ENCODE measurements around the gene GXYLT2. TPM values are rescaled to one million over a fixed set of nuclear protein-coding genes. Genes with fewer than 3 reads are reported as not detected.
"Not testable (repeated sequence)": the region's sequence is repeated elsewhere in the genome, so short reads cannot be mapped to it uniquely, and the experiment has no call there.

GXYLT2 gene
- total and polyA plus RNA-seq, 5 experiments from 2014 or later = not detected

- Mint-ChIP-seq H3K9me3 (no peaks in the 10 kb centered on the region), H3K4me3 (no peak overlapping the region), H3K36me3 (no peaks in the 10 kb centered on the region), H3K27me3 (peaks cover 0 to 6% (median 4%) of the 10 kb centered on the region in 5 donors), H3K27ac (no peak overlapping the region), H3K4me1 (no peaks in the 10 kb centered on the region)
- DNase-seq (no peak), ATAC-seq (no peak)
- POLR2A ChIA-PET = no interaction called here
Observed at GRCh38 chr3:72919520-72919919, 31.7 kb downstream of the GXYLT2 start.

- Mint-ChIP-seq H3K9me3 (peaks cover 0 to 6% (median 0%) of the 10 kb centered on the region in 9 donors), H3K27me3 (peaks cover 0 to 4% (median 1%) of the 10 kb centered on the region in 5 donors), H3K4me3 (no peak overlapping the region), H3K27ac (no peak overlapping the region), H3K4me1 (no peaks in the 10 kb centered on the region), H3K36me3 (no peaks in the 10 kb centered on the region)
- DNase-seq (no peak), ATAC-seq (no peak)
- POLR2A ChIA-PET = interaction anchor here (0.6 kb wide), 1 partner anchor 26 kb away, joined by 4 read pairs; no protein-coding TSS in a partner anchor
Observed at GRCh38 chr3:72924055-72924454, 36.2 kb downstream of the GXYLT2 start.

GRCh38 chr3:72928781-72929735 is 41.2 kb downstream of the GXYLT2 start:
- ATAC-seq, DNase-seq, H3K27me3 Mint-ChIP-seq, H3K4me3 Mint-ChIP-seq, H3K4me1 Mint-ChIP-seq, H3K36me3 Mint-ChIP-seq, POLR2A ChIA-PET: not testable (repeated sequence)
- H3K27ac Mint-ChIP-seq = peak overlapping the region in 1 of 10 donors; percentile 24
- peaks cover 0 to 12% (median 0%) of the 10 kb centered on the region in 9 donors for H3K9me3 Mint-ChIP-seq

GRCh38 chr3:72930754-72931153 is 42.9 kb downstream of the GXYLT2 start:
- POLR2A ChIA-PET = no interaction called here
- no peak overlapping the region for H3K4me3 Mint-ChIP-seq
- H3K27ac Mint-ChIP-seq = no peak overlapping the region
- no peak for DNase-seq
- H3K9me3 Mint-ChIP-seq = peaks cover 0 to 12% (median 0%) of the 10 kb centered on the region in 9 donors
- no peaks in the 10 kb centered on the region for H3K27me3 Mint-ChIP-seq
- no peak for ATAC-seq
- H3K4me1 Mint-ChIP-seq = no peaks in the 10 kb centered on the region
- no peaks in the 10 kb centered on the region for H3K36me3 Mint-ChIP-seq

- POLR2A ChIA-PET = no interaction called here
- H3K27me3 Mint-ChIP-seq = no peaks in the 10 kb centered on the region
- no peak overlapping the region for H3K4me3 Mint-ChIP-seq
- no peaks in the 10 kb centered on the region for H3K36me3 Mint-ChIP-seq
- H3K27ac Mint-ChIP-seq = no peak overlapping the region
- H3K9me3 Mint-ChIP-seq = peaks cover 0 to 12% (median 0%) of the 10 kb centered on the region in 9 donors
- no peaks in the 10 kb centered on the region for H3K4me1 Mint-ChIP-seq
- DNase-seq (no peak), ATAC-seq (no peak)
Observed at GRCh38 chr3:72932416-72932815, 44.6 kb downstream of the GXYLT2 start.

- Mint-ChIP-seq H3K36me3 (no peaks in the 10 kb centered on the region), H3K27me3 (no peaks in the 10 kb centered on the region), H3K9me3 (no peaks in the 10 kb centered on the region), H3K4me1 (peaks cover 0 to 2% (median 0%) of the 10 kb centered on the region in 4 donors), H3K27ac (peak overlapping the region in 1 of 10 donors; percentile 22), H3K4me3 (no peak overlapping the region)
- peak in 8 of 10 donors; percentile 4 to 69 (median 35) for DNase-seq
- peak; percentile 99 for ATAC-seq
- POLR2A ChIA-PET = no interaction called here
Observed at GRCh38 chr3:72938471-72939265, 50.8 kb downstream of the GXYLT2 start.

GRCh38 chr3:72941245-72941644 is 53.4 kb downstream of the GXYLT2 start:
- DNase-seq = no peak
- Mint-ChIP-seq H3K27me3 (peaks cover 0 to 2% (median 0%) of the 10 kb centered on the region in 5 donors), H3K27ac (no peak overlapping the region), H3K36me3 (no peaks in the 10 kb centered on the region), H3K4me3 (no peak overlapping the region), H3K9me3 (no peaks in the 10 kb centered on the region), H3K4me1 (peaks cover 0 to 2% (median 0%) of the 10 kb centered on the region in 4 donors)
- POLR2A ChIA-PET = interaction anchor here (0.6 kb wide), 1 partner anchor 112 kb away, joined by 5 read pairs; no protein-coding TSS in a partner anchor
- no peak for ATAC-seq

- no peak overlapping the region for H3K4me3 Mint-ChIP-seq
- ATAC-seq = no peak
- H3K36me3 Mint-ChIP-seq = no peaks in the 10 kb centered on the region
- H3K27ac Mint-ChIP-seq = peak overlapping the region in 1 of 10 donors; percentile 51
- peaks cover 0 to 2% (median 0%) of the 10 kb centered on the region in 4 donors for H3K4me1 Mint-ChIP-seq
- POLR2A ChIA-PET = no interaction called here
- H3K27me3 Mint-ChIP-seq = peaks cover 0 to 2% (median 0%) of the 10 kb centered on the region in 5 donors
- no peaks in the 10 kb centered on the region for H3K9me3 Mint-ChIP-seq
- no peak for DNase-seq
Observed at GRCh38 chr3:72942427-72942826, 54.6 kb downstream of the GXYLT2 start.

GRCh38 chr3:72944696-72945095 is 56.9 kb downstream of the GXYLT2 start:
- H3K27ac Mint-ChIP-seq = no peak overlapping the region
- no peak for ATAC-seq
- H3K9me3 Mint-ChIP-seq = no peaks in the 10 kb centered on the region
- H3K36me3 Mint-ChIP-seq = no peaks in the 10 kb centered on the region
- peaks cover 0 to 2% (median 0%) of the 10 kb centered on the region in 5 donors for H3K27me3 Mint-ChIP-seq
- no peak for DNase-seq
- H3K4me3 Mint-ChIP-seq = no peak overlapping the region
- H3K4me1 Mint-ChIP-seq = no peaks in the 10 kb centered on the region
- POLR2A ChIA-PET = no interaction called here

GRCh38 chr3:72947715-72948490 is 60.1 kb downstream of the GXYLT2 start:
- Mint-ChIP-seq H3K27me3 (peaks cover 0 to 2% (median 0%) of the 10 kb centered on the region in 5 donors), H3K4me3 (no peak overlapping the region), H3K9me3 (no peaks in the 10 kb centered on the region), H3K4me1 (peaks cover 1 to 13% (median 12%) of the 10 kb centered on the region in 4 donors), H3K36me3 (no peaks in the 10 kb centered on the region), H3K27ac (peak overlapping the region in 1 of 10 donors; percentile 11)
- no peak for DNase-seq
- POLR2A ChIA-PET = no interaction called here
- no peak for ATAC-seq

GRCh38 chr3:72949016-72949415 is 61.2 kb downstream of the GXYLT2 start:
- Mint-ChIP-seq H3K9me3 (no peaks in the 10 kb centered on the region), H3K4me3 (no peak overlapping the region), H3K4me1 (peaks cover 1 to 13% (median 12%) of the 10 kb centered on the region in 4 donors), H3K36me3 (no peaks in the 10 kb centered on the region), H3K27me3 (peaks cover 0 to 2% (median 0%) of the 10 kb centered on the region in 5 donors), H3K27ac (no peak overlapping the region)
- POLR2A ChIA-PET = no interaction called here
- ATAC-seq (no peak), DNase-seq (no peak)

- H3K4me3 Mint-ChIP-seq = peak overlapping the region in 1 of 10 donors; percentile 28
- H3K9me3 Mint-ChIP-seq = no peaks in the 10 kb centered on the region
- no peaks in the 10 kb centered on the region for H3K36me3 Mint-ChIP-seq
- DNase-seq (no peak), ATAC-seq (no peak)
- POLR2A ChIA-PET = interaction anchor here (0.6 kb wide), 1 partner anchor 28 kb away, joined by 3 read pairs; no protein-coding TSS in a partner anchor
- H3K27ac Mint-ChIP-seq = peak overlapping the region in 1 of 10 donors; percentile 63
- peaks cover 1 to 13% (median 12%) of the 10 kb centered on the region in 4 donors for H3K4me1 Mint-ChIP-seq
- H3K27me3 Mint-ChIP-seq = no peaks in the 10 kb centered on the region
Observed at GRCh38 chr3:72950372-72950771, 62.5 kb downstream of the GXYLT2 start.

Data from naive thymus-derived CD8-positive, alpha-beta T cell (primary cell).